WERI-Rb-1 (cell line): ENCODE data around the gene TNKS1BP1.
"Not testable (repeated sequence)": the region's sequence is repeated elsewhere in the genome, so short reads cannot be mapped to it uniquely, and the experiment has no call there.

ENCODE experiments used
- DNase-seq: peaks from one replicate; pipeline ENCODE4 v3.0.0-alpha.2; 2020
- H3K27ac ChIP-seq: fragments of 250-450 bp; sonication (Bioruptor Pico); 2 replicates; pipeline ENCODE4 v1.5.1; 2020; ENCODE audit warnings: mild to moderate bottlenecking, moderate library complexity
- H3K27me3 ChIP-seq: fragments of 250-450 bp; sonication (Bioruptor Pico); 2 replicates; pipeline ENCODE4 v1.5.1; 2021; ENCODE audit warnings: mild to moderate bottlenecking, low read depth, moderate library complexity; ENCODE audit not compliant: insufficient read depth, severe bottlenecking
- H3K36me3 ChIP-seq: fragments of 250-450 bp; sonication (Bioruptor Pico); 2 replicates; pipeline ENCODE4 v1.5.1; 2020; ENCODE audit warnings: mild to moderate bottlenecking, moderate library complexity
- H3K4me3 ChIP-seq: 2 replicates; pipeline ENCODE4 v1.5.1; 2011; ENCODE audit warnings: low read depth, mild to moderate bottlenecking, control low read depth, low read length
- H3K9me3 ChIP-seq: fragments of 250-450 bp; sonication (Bioruptor Pico); 2 replicates; pipeline ENCODE4 v1.5.1; 2021; ENCODE audit warnings: mild to moderate bottlenecking, moderate library complexity; ENCODE audit not compliant: severe bottlenecking
- TF ChIP-seq, protein P1 (sequence below): IDR thresholded peaks from 2 replicates; pipeline ENCODE4 v1.5.1; 2011; ENCODE audit warnings: low read depth, mild to moderate bottlenecking, control low read depth, inconsistent platforms, low read length

Gene TNKS1BP1

DNA sequence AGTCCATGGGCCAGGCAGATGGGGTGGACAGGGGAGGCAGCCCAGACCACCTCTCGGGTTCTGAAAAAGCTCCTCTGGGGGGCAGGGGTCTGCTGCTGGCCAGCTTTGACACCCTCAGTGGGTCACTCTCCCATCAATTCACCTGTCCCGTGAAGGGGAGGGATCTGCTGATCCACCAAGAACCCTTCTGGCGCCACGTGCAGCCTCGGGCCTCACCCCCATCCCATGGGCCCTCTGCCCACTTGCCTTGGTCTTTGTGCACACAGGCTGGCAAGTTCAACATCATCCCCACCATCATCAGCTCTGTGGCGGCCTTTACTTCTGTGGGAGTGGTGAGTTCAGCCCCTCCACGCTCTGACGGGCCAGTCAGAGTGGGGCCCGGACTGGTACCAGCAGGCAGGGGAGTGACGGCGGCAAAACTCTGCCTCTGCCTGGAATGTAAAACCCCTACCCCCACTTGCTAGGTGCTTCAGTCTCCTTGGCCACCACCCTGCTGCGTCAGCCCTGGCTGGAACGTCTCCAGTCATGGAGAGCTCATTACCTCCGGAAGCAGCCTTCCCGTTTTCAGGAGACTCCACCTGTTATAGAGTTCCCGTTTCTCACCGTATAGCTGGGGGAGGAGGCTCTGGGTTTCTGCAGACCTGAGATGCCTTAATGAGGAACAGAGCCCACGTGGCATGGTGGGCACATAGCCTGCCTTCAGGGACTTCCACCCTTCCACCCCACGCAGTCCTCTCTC, 43.5 kb upstream of the TNKS1BP1 start:
- no peaks in the 10 kb centered on the region for H3K9me3 ChIP-seq

DNA sequence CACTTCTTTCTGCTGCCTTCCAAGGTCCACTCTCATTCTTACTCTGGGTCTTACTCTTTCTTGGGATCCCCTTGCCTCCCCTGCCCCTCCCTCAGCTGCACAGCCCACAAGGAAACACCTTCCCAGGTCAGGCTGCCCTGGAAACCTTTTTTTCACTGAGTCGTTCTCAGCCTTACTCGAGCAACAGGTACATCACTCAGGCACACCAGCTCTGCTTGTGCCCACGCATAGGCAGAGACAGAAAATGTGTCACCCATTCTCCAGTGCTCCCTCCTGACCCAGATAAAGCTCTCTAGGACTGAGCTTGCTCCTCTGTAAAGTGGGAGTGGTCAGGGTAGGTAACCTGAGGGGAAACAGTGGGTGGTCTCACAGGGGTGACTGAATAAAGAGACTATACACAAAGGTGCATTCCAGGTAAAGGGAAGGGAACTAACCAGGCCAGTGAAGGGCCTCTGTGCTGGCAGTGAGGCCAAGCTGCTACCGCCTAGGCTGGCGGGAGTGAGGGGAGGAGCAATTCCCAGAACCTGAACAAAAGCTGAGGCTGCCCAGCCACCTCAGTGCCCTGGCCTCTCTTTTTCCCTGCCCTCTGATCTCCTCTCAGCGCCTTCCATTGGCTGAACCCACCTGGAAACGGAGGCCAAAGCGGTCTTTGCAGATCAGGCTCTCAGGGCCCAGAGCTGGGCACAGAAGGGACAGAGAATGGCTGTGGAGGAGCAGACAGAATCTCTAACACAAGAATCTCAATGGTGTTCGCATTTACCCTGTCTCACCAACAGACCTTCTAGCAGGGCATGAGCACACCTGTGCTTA, 40.3 kb upstream of the TNKS1BP1 start:
- no peak overlapping the region for H3K4me3 ChIP-seq

More for the DNA sequence above, 43.5 kb upstream of the TNKS1BP1 start:
- H3K27me3 ChIP-seq: peaks cover 88% of the 10 kb centered on the region
- H3K36me3 ChIP-seq: no peaks in the 10 kb centered on the region
- no peak overlapping the region for H3K27ac ChIP-seq
- H3K4me3 ChIP-seq: no peak overlapping the region
- TF ChIP-seq, protein P1, sequence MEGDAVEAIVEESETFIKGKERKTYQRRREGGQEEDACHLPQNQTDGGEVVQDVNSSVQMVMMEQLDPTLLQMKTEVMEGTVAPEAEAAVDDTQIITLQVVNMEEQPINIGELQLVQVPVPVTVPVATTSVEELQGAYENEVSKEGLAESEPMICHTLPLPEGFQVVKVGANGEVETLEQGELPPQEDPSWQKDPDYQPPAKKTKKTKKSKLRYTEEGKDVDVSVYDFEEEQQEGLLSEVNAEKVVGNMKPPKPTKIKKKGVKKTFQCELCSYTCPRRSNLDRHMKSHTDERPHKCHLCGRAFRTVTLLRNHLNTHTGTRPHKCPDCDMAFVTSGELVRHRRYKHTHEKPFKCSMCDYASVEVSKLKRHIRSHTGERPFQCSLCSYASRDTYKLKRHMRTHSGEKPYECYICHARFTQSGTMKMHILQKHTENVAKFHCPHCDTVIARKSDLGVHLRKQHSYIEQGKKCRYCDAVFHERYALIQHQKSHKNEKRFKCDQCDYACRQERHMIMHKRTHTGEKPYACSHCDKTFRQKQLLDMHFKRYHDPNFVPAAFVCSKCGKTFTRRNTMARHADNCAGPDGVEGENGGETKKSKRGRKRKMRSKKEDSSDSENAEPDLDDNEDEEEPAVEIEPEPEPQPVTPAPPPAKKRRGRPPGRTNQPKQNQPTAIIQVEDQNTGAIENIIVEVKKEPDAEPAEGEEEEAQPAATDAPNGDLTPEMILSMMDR: no peak
- DNase-seq: no peak

GRCh38 chr11:57363131-57364080, 38.7 kb upstream of the TNKS1BP1 start:
- TF ChIP-seq, protein P1: no peak
- no peaks in the 10 kb centered on the region for H3K9me3 ChIP-seq
- H3K36me3 ChIP-seq: no peaks in the 10 kb centered on the region
- H3K27ac ChIP-seq: no peak overlapping the region
- H3K4me3 ChIP-seq: no peak overlapping the region
- peaks cover 74% of the 10 kb centered on the region for H3K27me3 ChIP-seq
- no peak for DNase-seq

More for the DNA sequence above, 40.3 kb upstream of the TNKS1BP1 start:
- no peaks in the 10 kb centered on the region for H3K36me3 ChIP-seq
- H3K27ac ChIP-seq: no peak overlapping the region
- TF ChIP-seq, protein P1: no peak
- H3K27me3 ChIP-seq: peaks cover 75% of the 10 kb centered on the region
- no peak for DNase-seq
- H3K9me3 ChIP-seq: no peaks in the 10 kb centered on the region

DNA sequence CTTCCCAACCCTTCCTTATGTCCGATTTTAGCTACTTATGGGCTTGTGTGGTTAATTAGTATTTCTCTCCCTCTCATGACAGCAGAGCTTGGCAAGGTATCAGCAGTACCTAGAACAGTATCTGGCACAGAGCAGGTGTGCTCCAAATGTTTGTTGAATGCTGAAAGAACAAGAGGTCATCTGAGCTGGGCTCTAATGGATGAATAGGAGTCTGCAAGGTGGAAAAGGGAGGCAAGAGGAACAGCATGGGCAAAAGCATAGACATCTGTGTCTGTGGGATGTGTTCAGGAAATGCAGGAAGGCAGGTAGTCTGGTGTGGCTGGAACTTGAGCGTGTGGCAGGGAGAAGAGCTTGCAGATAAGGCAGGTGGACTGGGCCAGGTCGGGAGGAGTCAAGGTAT, 37.2 kb upstream of the TNKS1BP1 start:
- DNase-seq: no peak
- Histone ChIP-seq H3K27ac (no peak overlapping the region), H3K9me3 (no peaks in the 10 kb centered on the region), H3K27me3 (peaks cover 60% of the 10 kb centered on the region), H3K4me3 (no peak overlapping the region), H3K36me3 (no peaks in the 10 kb centered on the region)
- TF ChIP-seq, protein P1: no peak

DNA sequence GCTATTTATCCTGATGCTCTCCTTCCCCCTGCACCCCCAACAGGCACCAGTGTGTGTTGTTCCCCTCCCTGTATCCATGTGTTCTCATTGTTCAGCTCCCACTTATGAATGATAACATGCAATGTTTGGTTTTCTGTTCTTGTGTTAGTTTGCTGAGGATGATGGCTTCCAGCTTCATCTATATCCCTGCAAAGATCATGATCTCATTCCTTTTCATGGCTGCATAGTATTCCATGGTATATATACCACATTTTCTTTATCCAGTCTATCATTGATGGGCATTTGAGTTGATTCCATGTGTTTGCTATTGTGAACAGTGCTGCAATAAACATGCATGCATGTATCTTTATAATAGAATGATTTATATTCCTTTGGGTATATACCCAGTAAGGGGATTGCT, 36.7 kb upstream of the TNKS1BP1 start:
- peaks cover 55% of the 10 kb centered on the region for H3K27me3 ChIP-seq
- H3K27ac ChIP-seq, DNase-seq: not testable (repeated sequence)

More for the DNA sequence above, 36.7 kb upstream of the TNKS1BP1 start:
- H3K9me3 ChIP-seq, H3K4me3 ChIP-seq, H3K36me3 ChIP-seq: not testable (repeated sequence)
